ENCODE results near the gene FGD5.

FGD5 gene

GRCh38 chr3:14911651-14912050 lies 92.9 kb downstream of the FGD5 start:
- DNase-seq = no peak

- no peak for DNase-seq
Observed at GRCh38 chr3:14913071-14913925, 94.5 kb downstream of the FGD5 start.

- no peak for DNase-seq
Observed at GRCh38 chr3:14913926-14914778, 95.4 kb downstream of the FGD5 start.

- no peak for DNase-seq
Observed at GRCh38 chr3:14914779-14915117, 96.0 kb downstream of the FGD5 start.

GRCh38 chr3:14915636-14916222 lies 97.0 kb downstream of the FGD5 start:
- no peak for DNase-seq

- no peak for DNase-seq
Observed at GRCh38 chr3:14918356-14918860, 99.6 kb downstream of the FGD5 start.

- no peak for DNase-seq
Observed at GRCh38 chr3:14920536-14920935, 101.8 kb downstream of the FGD5 start.

GRCh38 chr3:14921034-14921616 lies 102.4 kb downstream of the FGD5 start:
- peak; percentile 80 for DNase-seq

GRCh38 chr3:14921811-14922705 lies 103.3 kb downstream of the FGD5 start:
- DNase-seq = no peak

- no peak for DNase-seq
Observed at GRCh38 chr3:14922863-14923262, 104.1 kb downstream of the FGD5 start.

GRCh38 chr3:14923476-14923875 lies 104.7 kb downstream of the FGD5 start:
- DNase-seq = no peak

- no peak for DNase-seq
Observed at GRCh38 chr3:14925729-14926591, 107.2 kb downstream of the FGD5 start.

GRCh38 chr3:14926592-14926991 lies 107.8 kb downstream of the FGD5 start:
- DNase-seq = no peak

- no peak for DNase-seq
Observed at GRCh38 chr3:14927308-14927707, 108.5 kb downstream of the FGD5 start.

- DNase-seq = no peak
Observed at GRCh38 chr3:14929310-14930074, 110.7 kb downstream of the FGD5 start.

- no peak for DNase-seq
Observed at GRCh38 chr3:14933820-14934425, 115.2 kb downstream of the FGD5 start.

GRCh38 chr3:14935592-14936345 lies 117.0 kb downstream of the FGD5 start:
- DNase-seq = no peak

GRCh38 chr3:14938954-14939353 lies 120.2 kb downstream of the FGD5 start:
- no peak for DNase-seq

- DNase-seq = no peak
Observed at GRCh38 chr3:14941871-14942270, 123.1 kb downstream of the FGD5 start.

All from activated CD8-positive, alpha-beta memory T cell treated with anti-CD3 and anti-CD28 coated beads, Interleukin-2, amount 50 U/mL, for 4 hours (primary cell).